HL-60 (cell line): ENCODE data around the gene SAP30BP.

Source experiments
- DNase-seq, 2 experiments: peaks; one replicate each; pipeline ENCODE4 v3.0.0-alpha.2; 2010 to 2020; ENCODE audit warnings: low read depth in 1 of 2, low spot score in 1 of 2
- H3K27ac ChIP-seq: fragments of 250-450 bp; sonication (Bioruptor Pico); replicated peaks from 2 replicates; pipeline ENCODE4 v1.5.1; 2020; ENCODE audit warnings: mild to moderate bottlenecking, moderate library complexity
- H3K27me3 ChIP-seq: fragments of 250-450 bp; sonication (Bioruptor Pico); 2 replicates; pipeline ENCODE4 v1.5.1; 2021; ENCODE audit warnings: mild to moderate bottlenecking, moderate library complexity; ENCODE audit not compliant: insufficient read depth, poor library complexity, severe bottlenecking
- H3K4me3 ChIP-seq: replicated peaks from 2 replicates; pipeline ENCODE4 v1.5.1; 2011; ENCODE audit warnings: mild to moderate bottlenecking, control low read depth, low read length; ENCODE audit not compliant: insufficient read depth
- GABPA ChIP-seq: IDR thresholded peaks from 2 replicates; pipeline ENCODE4 v1.6.1; 2012; ENCODE audit warnings: low read depth
- POLR2AphosphoS5 ChIP-seq: IDR thresholded peaks from 2 replicates; pipeline ENCODE4 v1.6.1; 2012; ENCODE audit warnings: low read depth
- SPI1 ChIP-seq: IDR thresholded peaks from 2 replicates; pipeline ENCODE4 v1.6.1; 2012; ENCODE audit warnings: low read depth, mild to moderate bottlenecking, borderline replicate concordance
- TF ChIP-seq, protein P1 (sequence below): IDR thresholded peaks from one replicate; pipeline ENCODE4 v1.5.1; 2011; ENCODE audit warnings: low read length, control low read depth, inconsistent platforms; ENCODE audit not compliant: insufficient read depth
- TF ChIP-seq, protein P2 (sequence below): IDR thresholded peaks from 2 replicates; pipeline ENCODE4 v1.6.1; 2012; ENCODE audit warnings: low read depth; ENCODE audit not compliant: insufficient replicate concordance

SAP30BP gene

DNA sequence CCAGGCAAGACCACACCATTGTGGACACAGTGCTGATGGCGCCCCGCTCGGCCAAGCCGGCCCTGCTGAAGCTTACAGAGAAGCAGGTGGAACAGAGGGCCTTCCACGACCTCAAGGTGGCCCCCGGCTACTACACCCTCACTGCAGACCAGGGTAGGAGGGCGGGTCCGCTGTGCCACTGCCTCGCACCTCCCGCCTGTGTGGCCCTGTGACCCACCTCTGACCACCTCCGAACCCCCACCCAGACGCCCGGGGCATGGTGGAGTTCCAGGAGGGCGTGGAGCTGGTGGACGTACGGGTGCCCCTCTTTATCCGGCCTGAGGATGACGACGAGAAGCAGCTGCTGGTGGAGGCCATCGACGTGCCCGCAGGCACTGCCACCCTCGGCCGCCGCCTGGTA is 75.2 kb downstream of the SAP30BP start:
- Histone ChIP-seq H3K4me3 (no peak overlapping the region), H3K27me3 (no peaks in the 10 kb centered on the region), H3K27ac (no peak overlapping the region)
- no peak for DNase-seq
- TF ChIP-seq SPI1 (no peak), POLR2AphosphoS5 (no peak), GABPA (no peak)
- TF ChIP-seq, protein P1, sequence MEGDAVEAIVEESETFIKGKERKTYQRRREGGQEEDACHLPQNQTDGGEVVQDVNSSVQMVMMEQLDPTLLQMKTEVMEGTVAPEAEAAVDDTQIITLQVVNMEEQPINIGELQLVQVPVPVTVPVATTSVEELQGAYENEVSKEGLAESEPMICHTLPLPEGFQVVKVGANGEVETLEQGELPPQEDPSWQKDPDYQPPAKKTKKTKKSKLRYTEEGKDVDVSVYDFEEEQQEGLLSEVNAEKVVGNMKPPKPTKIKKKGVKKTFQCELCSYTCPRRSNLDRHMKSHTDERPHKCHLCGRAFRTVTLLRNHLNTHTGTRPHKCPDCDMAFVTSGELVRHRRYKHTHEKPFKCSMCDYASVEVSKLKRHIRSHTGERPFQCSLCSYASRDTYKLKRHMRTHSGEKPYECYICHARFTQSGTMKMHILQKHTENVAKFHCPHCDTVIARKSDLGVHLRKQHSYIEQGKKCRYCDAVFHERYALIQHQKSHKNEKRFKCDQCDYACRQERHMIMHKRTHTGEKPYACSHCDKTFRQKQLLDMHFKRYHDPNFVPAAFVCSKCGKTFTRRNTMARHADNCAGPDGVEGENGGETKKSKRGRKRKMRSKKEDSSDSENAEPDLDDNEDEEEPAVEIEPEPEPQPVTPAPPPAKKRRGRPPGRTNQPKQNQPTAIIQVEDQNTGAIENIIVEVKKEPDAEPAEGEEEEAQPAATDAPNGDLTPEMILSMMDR, result no peak
- TF ChIP-seq, protein P2, sequence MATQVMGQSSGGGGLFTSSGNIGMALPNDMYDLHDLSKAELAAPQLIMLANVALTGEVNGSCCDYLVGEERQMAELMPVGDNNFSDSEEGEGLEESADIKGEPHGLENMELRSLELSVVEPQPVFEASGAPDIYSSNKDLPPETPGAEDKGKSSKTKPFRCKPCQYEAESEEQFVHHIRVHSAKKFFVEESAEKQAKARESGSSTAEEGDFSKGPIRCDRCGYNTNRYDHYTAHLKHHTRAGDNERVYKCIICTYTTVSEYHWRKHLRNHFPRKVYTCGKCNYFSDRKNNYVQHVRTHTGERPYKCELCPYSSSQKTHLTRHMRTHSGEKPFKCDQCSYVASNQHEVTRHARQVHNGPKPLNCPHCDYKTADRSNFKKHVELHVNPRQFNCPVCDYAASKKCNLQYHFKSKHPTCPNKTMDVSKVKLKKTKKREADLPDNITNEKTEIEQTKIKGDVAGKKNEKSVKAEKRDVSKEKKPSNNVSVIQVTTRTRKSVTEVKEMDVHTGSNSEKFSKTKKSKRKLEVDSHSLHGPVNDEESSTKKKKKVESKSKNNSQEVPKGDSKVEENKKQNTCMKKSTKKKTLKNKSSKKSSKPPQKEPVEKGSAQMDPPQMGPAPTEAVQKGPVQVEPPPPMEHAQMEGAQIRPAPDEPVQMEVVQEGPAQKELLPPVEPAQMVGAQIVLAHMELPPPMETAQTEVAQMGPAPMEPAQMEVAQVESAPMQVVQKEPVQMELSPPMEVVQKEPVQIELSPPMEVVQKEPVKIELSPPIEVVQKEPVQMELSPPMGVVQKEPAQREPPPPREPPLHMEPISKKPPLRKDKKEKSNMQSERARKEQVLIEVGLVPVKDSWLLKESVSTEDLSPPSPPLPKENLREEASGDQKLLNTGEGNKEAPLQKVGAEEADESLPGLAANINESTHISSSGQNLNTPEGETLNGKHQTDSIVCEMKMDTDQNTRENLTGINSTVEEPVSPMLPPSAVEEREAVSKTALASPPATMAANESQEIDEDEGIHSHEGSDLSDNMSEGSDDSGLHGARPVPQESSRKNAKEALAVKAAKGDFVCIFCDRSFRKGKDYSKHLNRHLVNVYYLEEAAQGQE, result no peak

DNA sequence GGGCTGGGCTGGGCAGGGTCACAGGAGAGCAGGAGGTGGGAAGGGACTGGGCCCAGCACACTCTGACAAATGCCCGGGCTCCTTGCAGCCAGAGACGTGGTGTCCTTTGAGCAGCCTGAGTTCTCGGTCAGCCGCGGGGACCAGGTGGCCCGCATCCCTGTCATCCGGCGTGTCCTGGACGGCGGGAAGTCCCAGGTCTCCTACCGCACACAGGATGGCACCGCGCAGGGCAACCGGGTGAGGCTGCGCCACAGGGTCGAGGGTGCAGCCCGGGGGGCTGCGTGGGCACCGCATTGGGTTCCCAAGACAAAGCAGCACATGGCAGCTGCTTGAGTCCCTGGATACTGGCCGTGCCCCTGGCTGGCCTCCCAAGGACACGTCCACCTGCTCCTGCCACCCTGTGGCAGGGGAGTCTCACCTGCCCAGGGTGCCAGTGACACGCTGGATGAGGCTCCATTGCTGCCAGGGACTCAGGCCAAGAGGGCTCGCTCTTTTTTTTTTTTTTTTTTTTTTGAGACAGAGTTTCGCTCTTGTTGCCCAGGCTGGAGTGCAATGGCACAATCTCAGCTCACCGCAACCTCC is 76.6 kb downstream of the SAP30BP start:
- Histone ChIP-seq H3K27ac (no peak overlapping the region), H3K4me3 (no peak overlapping the region), H3K27me3 (no peaks in the 10 kb centered on the region)
- TF ChIP-seq GABPA (no peak), SPI1 (no peak), POLR2AphosphoS5 (no peak)
- TF ChIP-seq, protein P1, result no peak
- TF ChIP-seq, protein P2, result no peak
- no peak for DNase-seq

DNA sequence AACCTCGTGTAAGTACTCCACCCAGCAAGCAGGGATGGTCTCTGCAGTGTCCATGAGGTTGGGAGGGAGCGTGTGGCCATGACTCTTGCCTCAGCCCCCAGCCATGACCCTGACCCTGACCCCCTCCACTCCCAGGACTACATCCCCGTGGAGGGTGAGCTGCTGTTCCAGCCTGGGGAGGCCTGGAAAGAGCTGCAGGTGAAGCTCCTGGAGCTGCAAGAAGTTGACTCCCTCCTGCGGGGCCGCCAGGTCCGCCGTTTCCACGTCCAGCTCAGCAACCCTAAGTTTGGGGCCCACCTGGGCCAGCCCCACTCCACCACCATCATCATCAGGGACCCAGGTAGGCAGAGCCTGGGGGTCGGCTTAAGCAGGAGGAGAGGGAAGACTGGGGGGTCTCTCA is 81.6 kb downstream of the SAP30BP start:
- DNase-seq, result no peak
- TF ChIP-seq, protein P2, result no peak
- TF ChIP-seq SPI1 (no peak), GABPA (no peak), POLR2AphosphoS5 (no peak)
- TF ChIP-seq, protein P1, result no peak
- Histone ChIP-seq H3K4me3 (no peak overlapping the region), H3K27me3 (no peaks in the 10 kb centered on the region), H3K27ac (no peak overlapping the region)
